GM23338 (cell line): ENCODE data around the gene SLC2A1. TPM values are rescaled to one million over a fixed set of nuclear protein-coding genes. Genes with fewer than 3 reads are reported as not detected.

ENCODE experiments used
- ATAC-seq: fragments of 200-7000 bp; cut with Tn5 transposase; 3 replicates; pipeline ENCODE4 v1.9.1; 2020
- DNase-seq: peaks from one replicate; pipeline ENCODE4 v3.0.0-alpha.2; 2015; ENCODE audit warnings: low spot score
- H2AFZ ChIP-seq: fragments of 200-600 bp; sonication (generic); 2 replicates; pipeline ENCODE4 v1.8.0; 2016; ENCODE audit warnings: antibody characterized with exemption, mild to moderate bottlenecking, moderate library complexity
- H3F3A ChIP-seq: fragments of 200-600 bp; sonication (generic); replicated peaks from 2 replicates; pipeline ENCODE4 v1.8.0; 2017; ENCODE audit warnings: antibody characterized with exemption, mixed run types, low read depth
- H3K27ac ChIP-seq: fragments of 200-600 bp; sonication (generic); 2 replicates; pipeline ENCODE4 v1.6.1; 2016; ENCODE audit warnings: low read depth
- H3K27me3 ChIP-seq: fragments of 200-600 bp; sonication (generic); 2 replicates; pipeline ENCODE4 v1.8.0; 2016; ENCODE audit warnings: mild to moderate bottlenecking, mixed run types, moderate library complexity; ENCODE audit not compliant: insufficient read depth
- H3K36me3 ChIP-seq: fragments of 200-600 bp; sonication (generic); 2 replicates; pipeline ENCODE4 v1.8.0; 2016; ENCODE audit warnings: mild to moderate bottlenecking; ENCODE audit not compliant: insufficient read depth
- H3K4me1 ChIP-seq: fragments of 200-600 bp; sonication (generic); 2 replicates; pipeline ENCODE4 v1.8.0; 2016; ENCODE audit warnings: mild to moderate bottlenecking, moderate library complexity; ENCODE audit not compliant: insufficient read depth
- H3K4me2 ChIP-seq: fragments of 200-600 bp; sonication (generic); 2 replicates; pipeline ENCODE4 v1.7.1; 2017; ENCODE audit warnings: mixed run types
- H3K4me3 ChIP-seq: fragments of 200-600 bp; sonication (generic); 2 replicates; pipeline ENCODE4 v1.6.1; 2016; ENCODE audit warnings: mixed run types
- H3K79me2 ChIP-seq: fragments of 200-600 bp; sonication (generic); replicated peaks from 2 replicates; pipeline ENCODE4 v1.8.0; 2017; ENCODE audit warnings: mild to moderate bottlenecking; ENCODE audit not compliant: insufficient read depth
- H3K9me2 ChIP-seq: fragments of 200-600 bp; sonication (generic); 2 replicates; pipeline ENCODE4 v1.8.0; 2017; ENCODE audit not compliant: insufficient read depth
- H4K20me1 ChIP-seq: fragments of 200-600 bp; sonication (generic); replicated peaks from 2 replicates; pipeline ENCODE4 v1.8.0; 2017; ENCODE audit warnings: mild to moderate bottlenecking; ENCODE audit not compliant: insufficient read depth
- H3K27ac Mint-ChIP-seq: 2 replicates; pipeline ENCODE4 v1.8.0; 2020; ENCODE audit warnings: inconsistent platforms, mild to moderate bottlenecking, moderate library complexity, mixed read lengths
- H3K27me3 Mint-ChIP-seq: 3 replicates; pipeline ENCODE4 v1.8.0; 2022; ENCODE audit warnings: low read depth, mild to moderate bottlenecking, moderate library complexity, mixed read lengths, inconsistent platforms; ENCODE audit not compliant: insufficient read depth, poor library complexity
- H3K36me3 Mint-ChIP-seq: 3 replicates; pipeline ENCODE4 v1.8.0; 2021; ENCODE audit warnings: low read depth, mild to moderate bottlenecking, inconsistent platforms, moderate library complexity, mixed read lengths
- H3K4me1 Mint-ChIP-seq: 3 replicates; pipeline ENCODE4 v1.8.0; 2020; ENCODE audit warnings: mild to moderate bottlenecking, inconsistent platforms, mixed read lengths
- H3K4me3 Mint-ChIP-seq: 3 replicates; pipeline ENCODE4 v1.8.0; 2021; ENCODE audit warnings: moderate library complexity, mild to moderate bottlenecking, inconsistent platforms, mixed read lengths
- H3K9me3 Mint-ChIP-seq: 3 replicates; pipeline ENCODE4 v1.8.0; 2020; ENCODE audit warnings: moderate library complexity, mild to moderate bottlenecking, inconsistent platforms, mixed read lengths
- CREB1 ChIP-seq: fragments of 250-450 bp; sonication (Bioruptor Pico); IDR thresholded peaks from 2 replicates; pipeline ENCODE4 v1.5.0; 2020; ENCODE audit warnings: low read depth, mild to moderate bottlenecking, moderate library complexity
- CTCF ChIP-seq, 2 experiments: fragments of 200-600 bp in 1 of 2; sonication (generic) in 1 of 2; conservative IDR thresholded peaks; 2 replicates each; pipeline versions ENCODE4 v1.5.1 to v1.6.1; 2016 to 2017; ENCODE audit warnings: antibody characterized with exemption in 2 of 2, low read depth in 2 of 2, mild to moderate bottlenecking in 2 of 2, moderate library complexity in 1 of 2
- ETS1 ChIP-seq: IDR thresholded peaks from 2 replicates; pipeline ENCODE4 v1.6.1; 2016; ENCODE audit warnings: antibody characterized with exemption
- EZH2 ChIP-seq: fragments of 200-600 bp; sonication (generic); IDR thresholded peaks from one replicate; pipeline ENCODE4 v1.8.0; 2017; ENCODE audit warnings: antibody characterized with exemption, mild to moderate bottlenecking, low read depth; ENCODE audit not compliant: unreplicated experiment
- EZH2phosphoT487 ChIP-seq: fragments of 200-600 bp; sonication (generic); IDR thresholded peaks from one replicate; pipeline ENCODE4 v1.8.1; 2018; ENCODE audit warnings: antibody characterized with exemption; ENCODE audit not compliant: unreplicated experiment
- JUNB ChIP-seq: IDR thresholded peaks from one replicate; pipeline ENCODE4 v1.6.1; 2016; ENCODE audit warnings: antibody characterized with exemption; ENCODE audit not compliant: unreplicated experiment
- NANOG ChIP-seq: IDR thresholded peaks from 2 replicates; pipeline ENCODE4 v1.6.1; 2016; ENCODE audit warnings: antibody characterized with exemption, borderline replicate concordance
- POLR2AphosphoS5 ChIP-seq: IDR thresholded peaks from 2 replicates; pipeline ENCODE4 v1.6.1; 2016; ENCODE audit warnings: antibody characterized with exemption, low read depth
- REST ChIP-seq: IDR thresholded peaks from one replicate; pipeline ENCODE4 v1.6.1; 2018; ENCODE audit warnings: antibody characterized with exemption; ENCODE audit not compliant: unreplicated experiment
- STAT1 ChIP-seq: IDR thresholded peaks from one replicate; pipeline ENCODE4 v1.6.1; 2016; ENCODE audit warnings: antibody characterized with exemption; ENCODE audit not compliant: unreplicated experiment
- ZNF114 ChIP-seq: fragments of 250-450 bp; sonication (Bioruptor Pico); IDR thresholded peaks from 2 replicates; pipeline ENCODE4 v1.5.0; 2020; ENCODE audit warnings: mild to moderate bottlenecking, moderate library complexity
- ZNF331 ChIP-seq: fragments of 250-450 bp; sonication (Bioruptor Pico); IDR thresholded peaks from 2 replicates; pipeline ENCODE4 v1.5.0; 2020; ENCODE audit warnings: low read depth, mild to moderate bottlenecking, moderate library complexity
- polyA plus RNA-seq: library from polyadenylated mRNA; unstranded; fragments of >200 nt; fragmentation: Nextera tagmentation; extraction: Ambion mirVana; gene quantifications from 2 replicates; pipeline ENCODE4 v1.2.1, GENCODE V29; 2016
- total RNA-seq: library from RNA; depleted of rRNA; stranded (reverse); fragments of >200 nt; shearing (Covaris generic); gene quantifications from 2 replicates; pipeline ENCODE4 v1.2.3, GENCODE V29; 2014

SLC2A1 gene
- total and polyA plus RNA-seq, 2 experiments from 2014 or later: 66.1 to 305 TPM

GRCh38 chr1:42962641-42963377 lies 4.1 kb upstream of the SLC2A1 start:
- peak overlapping the region; percentile 55 for H3K4me3 Mint-ChIP-seq
- peaks cover 23% of the 10 kb centered on the region for H3K27me3 Mint-ChIP-seq
- Histone ChIP-seq H3F3A (peaks cover 13% of the 10 kb centered on the region), H3K9me2 (no peaks in the 10 kb centered on the region), H3K4me1 (peaks cover 53% of the 10 kb centered on the region), H3K4me2 (peak overlapping the region; percentile 90), H4K20me1 (peaks cover under 1% of the 10 kb centered on the region; the same call in 1 of the 2 replicates), H3K27me3 (no peaks in the 10 kb centered on the region), H3K27ac (peak overlapping the region; percentile 95), H3K36me3 (no peaks in the 10 kb centered on the region), H3K79me2 (peaks cover 57% of the 10 kb centered on the region), H2AFZ (no peak overlapping the region), H3K4me3 (peak overlapping the region; percentile 37)
- peaks cover 47% of the 10 kb centered on the region for H3K4me1 Mint-ChIP-seq
- DNase-seq: peak; percentile 94
- H3K36me3 Mint-ChIP-seq: peaks cover 15% of the 10 kb centered on the region
- no peaks in the 10 kb centered on the region; the same call in 2 of the 3 replicates for H3K9me3 Mint-ChIP-seq
- no peak for TF ChIP-seq CTCF (conservative IDR thresholded peaks at IDR 0.05; ENCODE audit: low read depth in 2 of 2)
- no peak for TF ChIP-seq ZNF331
- no peak for TF ChIP-seq JUNB
- TF ChIP-seq POLR2AphosphoS5: no peak; the same call in 1 of the 2 replicates
- TF ChIP-seq ETS1: no peak
- TF ChIP-seq CREB1 (CRISPR knock-in tag): no peak
- no peak for TF ChIP-seq ZNF114 (CRISPR knock-in tag)
- no peak for TF ChIP-seq EZH2phosphoT487
- no peak; the same call in 1 of the 2 replicates for TF ChIP-seq NANOG
- TF ChIP-seq EZH2: no peak
- no peak for TF ChIP-seq STAT1
- no peak for TF ChIP-seq REST
- H3K27ac Mint-ChIP-seq: peak overlapping the region; percentile 98
- ATAC-seq: peak; percentile 55
